Neural cell (in vitro differentiated cells): Measurements from ENCODE around the gene NACC1. TPM values are rescaled to one million over a fixed set of nuclear protein-coding genes. Genes with fewer than 3 reads are reported as not detected.

Experiments
- H2AFZ ChIP-seq: fragments of 200-600, 300-800 bp; sonication (generic), shearing (Covaris generic); 2 replicates; pipeline ENCODE4 v1.6.0; 2014; ENCODE audit warnings: low read depth, mild to moderate bottlenecking, antibody characterized with exemption, low read length, moderate library complexity
- H3F3A ChIP-seq: fragments of 200-600 bp; shearing (Covaris generic); 2 replicates; pipeline ENCODE4 v1.6.1; 2016; ENCODE audit warnings: mild to moderate bottlenecking, moderate library complexity, mixed read lengths, antibody characterized with exemption, low read length; ENCODE audit not compliant: insufficient read depth, poor library complexity, severe bottlenecking
- H3K27ac ChIP-seq: fragments of 200-600, 300-800 bp; sonication (generic), shearing (Covaris generic); 2 replicates; pipeline ENCODE4 v1.5.1; 2014; ENCODE audit warnings: mild to moderate bottlenecking, low read length, moderate library complexity
- H3K27me3 ChIP-seq: fragments of 300-800, 200-600 bp; sonication (generic), shearing (Covaris generic); 2 replicates; pipeline ENCODE4 v1.6.0; 2014; ENCODE audit warnings: mild to moderate bottlenecking, low read depth, low read length, moderate library complexity; ENCODE audit not compliant: insufficient read depth
- H3K36me3 ChIP-seq: fragments of 300-800, 200-600 bp; sonication (generic), shearing (Covaris generic); 2 replicates; pipeline ENCODE4 v1.5.1; 2014; ENCODE audit warnings: mild to moderate bottlenecking, antibody characterized with exemption, low read length, moderate library complexity; ENCODE audit not compliant: insufficient read depth
- H3K4me2 ChIP-seq: fragments of 300-800, 200-600 bp; sonication (generic), shearing (Covaris generic); 2 replicates; pipeline ENCODE4 v1.6.0; 2014; ENCODE audit warnings: mild to moderate bottlenecking, low read length
- H3K4me3 ChIP-seq: fragments of 300-800, 200-600 bp; sonication (generic), shearing (Covaris generic); 2 replicates; pipeline ENCODE4 v1.5.1; 2014; ENCODE audit warnings: mild to moderate bottlenecking, low read length, moderate library complexity
- H3K79me2 ChIP-seq: fragments of 200-600 bp; shearing (Covaris generic); replicated peaks from 2 replicates; pipeline ENCODE4 v1.6.0; 2014; ENCODE audit warnings: mild to moderate bottlenecking, low read length, moderate library complexity; ENCODE audit not compliant: insufficient read depth
- H3K9ac ChIP-seq: fragments of 300-800, 200-600 bp; sonication (generic), shearing (Covaris generic); 2 replicates; pipeline ENCODE4 v1.6.1; 2016; ENCODE audit warnings: mild to moderate bottlenecking, low read length, mixed read lengths
- H3K9me2 ChIP-seq: fragments of 200-600 bp; shearing (Covaris generic); 2 replicates; pipeline ENCODE4 v1.6.1; 2016; ENCODE audit warnings: mild to moderate bottlenecking, low read length, mixed read lengths; ENCODE audit not compliant: insufficient read depth
- H3K9me3 ChIP-seq: fragments of 200-600, 300-800 bp; sonication (generic), shearing (Covaris generic); 2 replicates; pipeline ENCODE4 v1.6.1; 2016; ENCODE audit warnings: mild to moderate bottlenecking, mixed run types, low read length, moderate library complexity, mixed read lengths
- H4K20me1 ChIP-seq: fragments of 200-600 bp; shearing (Covaris generic); 2 replicates; pipeline ENCODE4 v1.6.1; 2016; ENCODE audit warnings: mild to moderate bottlenecking, mixed run types; ENCODE audit not compliant: insufficient read depth
- CTCF ChIP-seq: fragments of 450-650 bp; IDR thresholded peaks from 2 replicates; pipeline ENCODE4 v1.5.1; 2014; ENCODE audit warnings: antibody characterized with exemption, mild to moderate bottlenecking, moderate library complexity; ENCODE audit not compliant: poor library complexity, severe bottlenecking
- EP300 ChIP-seq: fragments of 450-650 bp; conservative IDR thresholded peaks from 2 replicates; pipeline ENCODE4 v1.6.1; 2014; ENCODE audit warnings: antibody characterized with exemption, mild to moderate bottlenecking, moderate library complexity; ENCODE audit not compliant: poor library complexity, severe bottlenecking
- EZH2 ChIP-seq: fragments of 200-600, 300-800 bp; shearing (Covaris generic), sonication (generic); IDR thresholded peaks from 2 replicates; pipeline ENCODE4 v1.6.1; 2014; ENCODE audit warnings: antibody characterized with exemption, low read length, borderline replicate concordance, mild to moderate bottlenecking; ENCODE audit not compliant: insufficient read depth, poor library complexity, severe bottlenecking
- MXI1 ChIP-seq: fragments of 450-650 bp; conservative IDR thresholded peaks from 2 replicates; pipeline ENCODE4 v1.6.1; 2014; ENCODE audit warnings: antibody characterized with exemption, mild to moderate bottlenecking; ENCODE audit not compliant: poor library complexity, severe bottlenecking
- POLR2AphosphoS5 ChIP-seq: IDR thresholded peaks from 2 replicates; pipeline ENCODE4 v1.6.1; 2012
- RAD21 ChIP-seq: fragments of 450-650 bp; conservative IDR thresholded peaks from 2 replicates; pipeline ENCODE4 v1.6.1; 2014; ENCODE audit warnings: antibody characterized with exemption, mild to moderate bottlenecking, moderate library complexity
- REST ChIP-seq: IDR thresholded peaks from 2 replicates; pipeline ENCODE4 v1.6.1; 2012; ENCODE audit warnings: borderline replicate concordance
- SMC3 ChIP-seq: fragments of 450-650 bp; conservative IDR thresholded peaks from 2 replicates; pipeline ENCODE4 v1.6.1; 2014; ENCODE audit warnings: antibody characterized with exemption, mild to moderate bottlenecking, moderate library complexity; ENCODE audit not compliant: poor library complexity
- TAF1 ChIP-seq: IDR thresholded peaks from 2 replicates; pipeline ENCODE4 v1.6.1; 2012; ENCODE audit warnings: low read depth
- polyA plus RNA-seq: library from polyadenylated mRNA; depleted of rRNA; stranded (reverse); fragments of >200 nt; gene quantifications from 2 replicates; pipeline ENCODE4 v1.2.3, GENCODE V29; 2014

Gene NACC1
- polyA plus RNA-seq, 1 donor from 2014 or later = 16.1 TPM

GRCh38 chr19:13120031-13120430, 2.0 kb downstream of the NACC1 start:
- Histone ChIP-seq H3K36me3 (no peaks in the 10 kb centered on the region), H4K20me1 (no peaks in the 10 kb centered on the region), H3K27ac (no peak overlapping the region), H3K9me3 (no peaks in the 10 kb centered on the region), H3K4me3 (peak overlapping the region; percentile 93), H3K4me2 (no peak overlapping the region), H2AFZ (no peak overlapping the region), H3K9ac (no peak overlapping the region), H3K27me3 (no peaks in the 10 kb centered on the region), H3K9me2 (no peaks in the 10 kb centered on the region), H3K79me2 (peaks cover 52% of the 10 kb centered on the region), H3F3A (no peaks in the 10 kb centered on the region)
- TF ChIP-seq SMC3 (no peak), RAD21 (no peak), EP300 (no peak), MXI1 (no peak), TAF1 (no peak), EZH2 (no peak), POLR2AphosphoS5 (no peak), CTCF (no peak), REST (no peak)

- Histone ChIP-seq H3F3A (no peaks in the 10 kb centered on the region), H3K4me2 (no peak overlapping the region), H3K79me2 (peaks cover 50% of the 10 kb centered on the region), H3K27ac (no peak overlapping the region), H3K9me2 (no peaks in the 10 kb centered on the region), H3K9ac (no peak overlapping the region), H3K9me3 (no peaks in the 10 kb centered on the region), H4K20me1 (no peaks in the 10 kb centered on the region), H3K27me3 (no peaks in the 10 kb centered on the region), H2AFZ (no peak overlapping the region), H3K36me3 (no peaks in the 10 kb centered on the region), H3K4me3 (no peak overlapping the region)
- TF ChIP-seq RAD21 (no peak), CTCF (no peak), POLR2AphosphoS5 (no peak), TAF1 (no peak), EZH2 (no peak), EP300 (no peak), SMC3 (no peak)
Measured at GRCh38 chr19:13120817-13121216, 2.8 kb downstream of the NACC1 start.
